NCI-H2227 (cell line): Measurements from ENCODE around the gene NMU.
"Not testable (repeated sequence)": the region's sequence is repeated elsewhere in the genome, so short reads cannot be mapped to it uniquely, and the experiment has no call there.

Experiments used
- DNase-seq: peaks from one replicate; lab custom pipeline; 2025; ENCODE audit not compliant: unreplicated experiment; lab: John Stamatoyannopoulos, UW

Gene NMU

DNA sequence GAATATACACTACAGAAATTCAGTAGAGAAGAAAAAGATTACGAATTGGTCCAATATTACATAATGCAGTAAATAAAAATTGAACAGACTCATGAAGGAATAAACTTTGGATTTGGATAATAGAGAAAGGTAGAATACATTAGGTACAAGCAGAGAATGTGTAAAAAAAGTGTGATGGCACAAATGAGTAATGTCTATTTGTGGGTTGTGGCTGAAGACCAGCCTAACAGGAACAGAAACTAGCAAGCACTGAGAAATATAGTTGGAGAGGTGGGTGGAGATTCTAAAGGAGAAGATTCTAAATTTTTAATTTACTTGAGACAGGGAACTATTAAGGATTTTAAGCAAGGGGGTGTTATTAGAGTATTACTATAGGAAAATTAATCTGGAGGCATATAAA, 74.2 kb downstream of the NMU start:
- DNase-seq, result no peak

DNA sequence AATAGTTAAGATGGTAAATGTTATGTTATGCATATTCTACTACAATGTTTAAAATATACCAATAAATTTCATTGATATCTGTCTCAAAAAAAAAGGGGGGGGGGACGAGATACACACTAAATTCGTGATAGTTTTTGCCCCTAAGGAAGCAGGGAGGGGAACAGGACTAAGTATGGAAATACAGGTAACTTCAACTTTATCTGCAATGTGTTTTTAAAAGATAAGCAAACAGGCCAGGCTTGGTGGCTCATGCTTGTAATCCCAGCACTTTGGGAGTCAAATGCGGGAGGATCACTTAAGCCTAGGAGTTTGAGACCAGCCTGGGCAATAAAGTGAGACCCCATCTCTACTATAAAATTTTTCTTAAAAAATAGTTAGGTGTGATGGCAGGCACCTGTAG, 76.0 kb downstream of the NMU start:
- DNase-seq, result no peak

DNA sequence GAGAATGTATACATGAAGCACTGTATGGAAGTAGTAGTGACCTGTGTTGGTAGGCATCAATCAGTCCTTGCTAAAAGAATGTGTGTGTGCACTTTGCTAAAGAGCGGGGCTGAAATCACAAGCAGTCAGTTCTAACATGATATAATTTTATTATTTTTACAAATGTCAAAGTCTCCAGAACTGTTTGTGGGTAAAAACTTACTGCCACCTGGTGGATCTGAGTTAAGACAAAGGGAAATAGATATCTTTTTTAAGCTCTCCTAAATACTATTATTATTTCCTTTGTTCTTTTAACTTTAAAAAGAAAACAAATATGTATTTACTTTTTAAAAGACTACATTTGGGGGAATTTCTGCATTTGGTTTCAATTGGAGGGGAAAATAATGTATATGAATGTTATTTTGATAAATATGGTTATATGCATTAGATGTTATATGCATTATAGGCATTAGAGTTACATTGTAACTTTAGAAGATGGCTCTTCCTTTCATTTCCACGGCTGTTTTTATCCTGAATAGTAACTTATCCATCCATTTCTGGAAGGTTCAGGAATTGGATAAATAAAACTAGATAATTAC, 81.6 kb downstream of the NMU start:
- no peak for DNase-seq

GRCh38 chr4:55553441-55554201, 82.5 kb downstream of the NMU start:
- peak; percentile 24 for DNase-seq

DNA sequence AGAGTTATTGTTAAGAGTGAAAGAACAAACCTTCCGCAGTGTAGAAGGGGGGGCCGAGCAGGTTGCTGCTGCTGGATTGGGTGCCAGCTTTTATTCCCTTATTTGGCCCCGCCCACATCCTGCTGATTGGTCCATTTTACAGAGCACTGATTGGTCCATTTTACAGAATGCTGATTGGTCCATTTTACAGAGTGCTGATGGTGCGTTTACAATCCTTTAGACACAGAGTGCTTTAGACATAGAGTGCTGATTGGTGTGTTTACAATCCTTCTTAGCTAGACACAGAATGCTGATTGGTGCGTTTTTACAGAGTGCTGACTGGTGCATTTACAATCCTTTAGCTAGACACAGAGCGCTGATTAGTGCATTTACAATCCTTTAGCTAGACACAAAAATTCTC, 84.1 kb downstream of the NMU start:
- not testable (repeated sequence) for DNase-seq

- DNase-seq, result no peak
These were observed 86.2 kb downstream of the NMU start for GRCh38 chr4:55549888-55550287.

- no peak for DNase-seq
These were observed 88.2 kb downstream of the NMU start for GRCh38 chr4:55547918-55548317.

DNA sequence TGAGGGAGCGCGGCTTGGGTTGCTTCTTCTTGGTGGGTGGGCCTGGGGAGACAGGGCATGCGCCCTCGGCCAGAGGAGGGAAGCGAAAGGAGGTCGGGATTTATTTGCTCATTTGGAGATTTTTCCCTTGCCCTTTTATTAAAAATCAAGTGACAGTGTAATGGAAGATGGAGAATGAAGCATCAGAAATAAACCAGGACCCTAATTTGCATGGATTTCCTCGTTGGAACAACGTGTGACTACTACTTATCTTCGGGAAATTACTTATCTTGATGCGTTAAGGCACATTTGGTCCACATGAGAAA, 88.7 kb downstream of the NMU start:
- peak; percentile 61 for DNase-seq

GRCh38 chr4:55546756-55547465, 89.2 kb downstream of the NMU start, which contains the start of gene CLOCK:
CLOCK (minus strand) TSS chr4:55546909; CDS start chr4:55482785, 64,124 bp downstream.
- DNase-seq, result peak; percentile 89

DNA sequence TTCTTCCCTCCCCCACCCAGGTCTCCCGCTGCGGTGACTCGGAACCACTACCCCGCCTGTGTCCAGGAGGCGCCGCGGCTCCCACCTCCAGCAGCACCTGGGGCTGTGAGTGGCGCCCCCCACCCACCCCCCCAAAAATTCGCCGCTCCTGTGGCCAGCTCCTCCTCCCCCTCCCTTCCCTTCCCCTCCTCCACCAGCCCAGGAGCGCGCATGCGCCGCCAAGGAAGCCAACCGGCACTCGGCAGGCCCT, 89.7 kb downstream of the NMU start:
- no peak for DNase-seq

GRCh38 chr4:55545641-55546505, 90.2 kb downstream of the NMU start:
- DNase-seq, result peak; percentile 84
